K562 (cell line): ENCODE results near the gene DENND4C. TPM values are rescaled to one million over a fixed set of nuclear protein-coding genes. Genes with fewer than 3 reads are reported as not detected.

Experiments
- MEF2D ChIP-seq: conservative IDR thresholded peaks from 2 replicates; pipeline ENCODE4 v1.6.1; 2016; ENCODE audit warnings: low read depth, missing genetic modification characterization, missing compliant biosample characterization
- PPARD ChIP-seq: fragments of 250-450 bp; sonication (Bioruptor Pico); IDR thresholded peaks from 2 replicates; pipeline ENCODE4 v1.8.0; 2022; ENCODE audit warnings: inconsistent platforms, mild to moderate bottlenecking, moderate library complexity
- SP2 ChIP-seq: IDR thresholded peaks from 2 replicates; pipeline ENCODE4 v1.6.1; 2011; ENCODE audit warnings: mild to moderate bottlenecking, low read depth, low read length, moderate library complexity; ENCODE audit not compliant: poor library complexity, severe bottlenecking; ENCODE audit errors: extremely low read depth
- TBL1XR1 ChIP-seq, 2 experiments: IDR thresholded peaks; 2 replicates each; pipeline ENCODE4 v1.6.1; 2012; ENCODE audit warnings: improper control_type of control experiment in 2 of 2, low read length in 2 of 2, mild to moderate bottlenecking in 1 of 2
- ZNF696 ChIP-seq: fragments of 250-450 bp; sonication (Bioruptor Pico); conservative IDR thresholded peaks from 2 replicates; pipeline ENCODE4 v1.4.0; 2020; ENCODE audit warnings: mild to moderate bottlenecking, moderate library complexity
- ZSCAN32 ChIP-seq: fragments of 450-650 bp; formaldehyde crosslinking; IDR thresholded peaks from 2 replicates; pipeline ENCODE4 v1.4.0; 2020; ENCODE audit warnings: mild to moderate bottlenecking, moderate library complexity
- polyA plus RNA-seq, 8 experiments: library from polyadenylated mRNA; depleted of rRNA in 4 of 8; stranded (reverse) in 5 of 8; unstranded in 3 of 8; fragments of >200 nt; fragmentation: Nextera tagmentation in 2 of 8; fragmentation: Illumina TruSeq in 1 of 8; extraction: Ambion mirVana in 2 of 8; extraction: Trizol in 1 of 8; gene quantifications; 2 replicates each; pipeline versions ENCODE4 v1.2.1 to v1.2.3, GENCODE V29; 2011 to 2014; ENCODE audit warnings: inconsistent platforms in 1 of 8, missing spikeins in 1 of 8
- total RNA-seq, 7 experiments: library from RNA; depleted of rRNA in 6 of 7; stranded (reverse); fragments of >200 nt in 6 of 7; fragmentation: Illumina TruSeq in 2 of 7; extraction: Trizol in 2 of 7; gene quantifications; 2 replicates each; pipeline versions ENCODE4 v1.2.1 to v1.2.3, GENCODE V29; 2011 to 2021; ENCODE audit warnings: low replicate concordance in 1 of 7
- TF ChIP-seq, protein P1 (sequence below), 2 experiments: IDR thresholded peaks; 2 replicates each; pipeline ENCODE4 v1.6.1; 2012; ENCODE audit warnings: improper control_type of control experiment in 2 of 2, low read depth in 2 of 2, low read length in 2 of 2, borderline replicate concordance in 1 of 2
- TF ChIP-seq, protein P2 (sequence below): IDR thresholded peaks from 2 replicates; pipeline ENCODE4 v1.6.1; 2011; ENCODE audit not compliant: insufficient read length; ENCODE audit errors: extremely low read depth

The DENND4C gene
- total and polyA plus RNA-seq, 9 of the 15 experiments (the other 6 are each of a cell fraction or from before 2014, with no cell fraction given), result 4.8 to 31.8 (median 13.9) TPM

DNA sequence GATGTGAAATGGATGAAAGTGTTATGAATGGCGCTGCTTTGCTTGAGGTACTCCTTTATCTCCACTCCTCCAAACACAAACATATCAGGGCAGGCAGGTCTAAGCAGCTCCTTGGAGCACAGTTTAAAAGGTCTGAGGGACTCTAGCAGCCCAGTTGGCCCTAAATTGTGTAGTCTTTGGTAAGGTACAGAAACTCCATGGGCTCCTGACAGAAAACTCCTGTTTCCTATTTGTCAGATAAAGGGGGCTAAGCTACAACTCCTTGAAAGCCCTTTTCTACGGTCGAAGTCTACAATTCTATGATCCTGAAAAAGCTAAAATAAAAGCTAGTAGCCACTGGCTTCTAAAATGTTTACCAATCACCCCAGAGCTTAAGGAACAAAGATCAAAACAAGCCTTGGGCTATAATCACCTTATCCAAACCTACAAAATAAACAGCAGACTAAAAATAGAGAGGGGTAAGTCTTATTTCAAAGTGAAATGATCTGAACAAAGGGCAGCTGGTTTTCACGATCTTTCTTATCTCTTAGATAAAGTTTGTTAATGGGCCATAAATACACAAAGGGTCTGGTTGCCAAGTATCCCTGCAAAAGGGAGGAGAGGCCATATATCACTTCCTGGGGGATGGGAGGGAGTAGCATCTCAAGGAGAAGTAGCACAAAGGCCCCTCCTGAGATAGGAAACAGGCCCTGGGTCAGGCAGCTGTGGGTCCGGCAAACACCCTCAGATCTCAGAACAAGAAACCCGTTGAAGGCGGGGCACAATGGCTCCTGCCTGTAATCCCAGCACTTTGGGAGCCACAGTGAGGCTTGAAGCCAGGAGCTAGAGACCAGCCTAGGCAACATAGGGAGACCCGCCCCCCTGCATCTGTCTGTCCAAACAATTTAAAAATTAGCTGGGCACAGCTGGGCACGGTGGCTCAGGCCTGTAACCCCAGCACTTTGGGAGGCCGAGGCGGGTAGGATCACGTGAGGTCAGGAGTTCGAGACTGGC, 28.3 kb upstream of the DENND4C start (continued):
- TF ChIP-seq SP2 (no peak), TBL1XR1 (IDR thresholded peaks at IDR 0.05; ENCODE audit: low read length in 2 of 2) (no peak), PPARD (CRISPR knock-in tag) (no peak), ZSCAN32 (CRISPR knock-in tag) (no peak), ZNF696 (CRISPR knock-in tag) (no peak), MEF2D (peak; percentile 84)
- TF ChIP-seq, protein P1, sequence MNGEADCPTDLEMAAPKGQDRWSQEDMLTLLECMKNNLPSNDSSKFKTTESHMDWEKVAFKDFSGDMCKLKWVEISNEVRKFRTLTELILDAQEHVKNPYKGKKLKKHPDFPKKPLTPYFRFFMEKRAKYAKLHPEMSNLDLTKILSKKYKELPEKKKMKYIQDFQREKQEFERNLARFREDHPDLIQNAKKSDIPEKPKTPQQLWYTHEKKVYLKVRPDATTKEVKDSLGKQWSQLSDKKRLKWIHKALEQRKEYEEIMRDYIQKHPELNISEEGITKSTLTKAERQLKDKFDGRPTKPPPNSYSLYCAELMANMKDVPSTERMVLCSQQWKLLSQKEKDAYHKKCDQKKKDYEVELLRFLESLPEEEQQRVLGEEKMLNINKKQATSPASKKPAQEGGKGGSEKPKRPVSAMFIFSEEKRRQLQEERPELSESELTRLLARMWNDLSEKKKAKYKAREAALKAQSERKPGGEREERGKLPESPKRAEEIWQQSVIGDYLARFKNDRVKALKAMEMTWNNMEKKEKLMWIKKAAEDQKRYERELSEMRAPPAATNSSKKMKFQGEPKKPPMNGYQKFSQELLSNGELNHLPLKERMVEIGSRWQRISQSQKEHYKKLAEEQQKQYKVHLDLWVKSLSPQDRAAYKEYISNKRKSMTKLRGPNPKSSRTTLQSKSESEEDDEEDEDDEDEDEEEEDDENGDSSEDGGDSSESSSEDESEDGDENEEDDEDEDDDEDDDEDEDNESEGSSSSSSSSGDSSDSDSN (IDR thresholded peaks at IDR 0.05; ENCODE audit: borderline replicate concordance in 1 of 2, low read depth in 2 of 2, low read length in 2 of 2), result no peak
- TF ChIP-seq, protein P2, sequence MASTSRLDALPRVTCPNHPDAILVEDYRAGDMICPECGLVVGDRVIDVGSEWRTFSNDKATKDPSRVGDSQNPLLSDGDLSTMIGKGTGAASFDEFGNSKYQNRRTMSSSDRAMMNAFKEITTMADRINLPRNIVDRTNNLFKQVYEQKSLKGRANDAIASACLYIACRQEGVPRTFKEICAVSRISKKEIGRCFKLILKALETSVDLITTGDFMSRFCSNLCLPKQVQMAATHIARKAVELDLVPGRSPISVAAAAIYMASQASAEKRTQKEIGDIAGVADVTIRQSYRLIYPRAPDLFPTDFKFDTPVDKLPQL, result no peak
